GM12878 (cell line): ENCODE data around the gene GPR173. TPM values are rescaled to one million over a fixed set of nuclear protein-coding genes. Genes with fewer than 3 reads are reported as not detected.

Source experiments
- BHLHE40 ChIP-seq, 2 experiments: fragments of 450-650 bp in 1 of 2; IDR thresholded peaks; 2 replicates each; pipeline ENCODE4 v1.6.1; 2011 to 2017; ENCODE audit warnings: low read depth in 2 of 2, borderline replicate concordance in 1 of 2, improper control_type of control experiment in 1 of 2, low read length in 1 of 2, mild to moderate bottlenecking in 1 of 2
- CHD1 ChIP-seq: IDR thresholded peaks from 2 replicates; pipeline ENCODE4 v1.6.1; 2012; ENCODE audit warnings: low read depth, low read length, improper control_type of control experiment
- E2F8 ChIP-seq: fragments of 450-650 bp; IDR thresholded peaks from 2 replicates; pipeline ENCODE4 v1.6.1; 2018; ENCODE audit warnings: mild to moderate bottlenecking, low read depth, moderate library complexity; ENCODE audit not compliant: partially characterized antibody
- KDM1A ChIP-seq: fragments of 200-600 bp; sonication (generic); IDR thresholded peaks from 2 replicates; pipeline ENCODE4 v1.6.1; 2016; ENCODE audit warnings: borderline replicate concordance
- SP1 ChIP-seq: IDR thresholded peaks from one replicate; pipeline ENCODE4 v1.6.1; 2011; ENCODE audit warnings: low read depth, low read length
- TCF7 ChIP-seq: IDR thresholded peaks from 2 replicates; pipeline ENCODE4 v1.6.1; 2014; ENCODE audit warnings: antibody characterized with exemption, borderline replicate concordance
- ZBED1 ChIP-seq: IDR thresholded peaks from 2 replicates; pipeline ENCODE4 v1.6.1; 2016; ENCODE audit warnings: borderline replicate concordance
- polyA plus RNA-seq, 11 experiments: library from polyadenylated mRNA; depleted of rRNA in 4 of 11; unstranded in 6 of 11; stranded (reverse) in 5 of 11; fragments of >200 nt; fragmentation: Nextera tagmentation in 4 of 11; fragmentation: Illumina TruSeq in 1 of 11; extraction: Ambion mirVana in 4 of 11; extraction: Trizol in 1 of 11; gene quantifications; 1 replicate in 1 of 11; 2 replicates in 10 of 11; pipeline versions ENCODE4 v1.2.1 to v1.2.3, GENCODE V29; 2011 to 2016; ENCODE audit warnings: inconsistent platforms in 2 of 11, missing spikeins in 2 of 11, low read depth in 1 of 11
- total RNA-seq, 4 experiments: library from RNA; depleted of rRNA in 3 of 4; stranded (reverse); fragments of >200 nt in 3 of 4; fragmentation: Illumina TruSeq in 1 of 4; extraction: Trizol in 1 of 4; gene quantifications; 2 replicates each; pipeline versions ENCODE4 v1.2.1 to v1.2.3, GENCODE V29; 2013 to 2021
- TF ChIP-seq, protein P1 (sequence below): IDR thresholded peaks from 2 replicates; pipeline ENCODE4 v1.6.1; 2012; ENCODE audit warnings: mild to moderate bottlenecking, low read depth, low read length
- TF ChIP-seq, protein P2 (sequence below): fragments of 450-650 bp; IDR thresholded peaks from 2 replicates; pipeline ENCODE4 v1.6.1; 2017; ENCODE audit warnings: antibody characterized with exemption, mild to moderate bottlenecking, moderate library complexity
- TF ChIP-seq, protein P3 (sequence below): IDR thresholded peaks from 2 replicates; pipeline ENCODE4 v1.6.1; 2012; ENCODE audit warnings: low read depth, low read length, improper control_type of control experiment
- TF ChIP-seq, protein P4 (sequence below): fragments of 450-650 bp; IDR thresholded peaks from 2 replicates; pipeline ENCODE4 v1.6.1; 2018; ENCODE audit warnings: borderline replicate concordance, mild to moderate bottlenecking; ENCODE audit not compliant: partially characterized antibody
- TF ChIP-seq, protein P5 (sequence below): fragments of 450-650 bp; conservative IDR thresholded peaks from 2 replicates; pipeline ENCODE4 v1.6.1; 2017; ENCODE audit warnings: mild to moderate bottlenecking, moderate library complexity

Gene GPR173
- total and polyA plus RNA-seq, 10 of the 15 experiments (the other 5 are each of a cell fraction or from before 2014, with no cell fraction given), result 0.04 to 0.24 (median 0.12) TPM; not detected in 4

- TF ChIP-seq E2F8 (no peak), CHD1 (0 out of 2 replicates have a peak, but pooled peaks have one; percentile 28), KDM1A (no peak), BHLHE40 (IDR thresholded peaks at IDR 0.05; ENCODE audit: borderline replicate concordance in 1 of 2, low read depth in 2 of 2, low read length in 1 of 2) (peak in 1 of 2 experiments; percentile 46; a peak in 1 of 4 replicates), TCF7 (no peak), ZBED1 (no peak), SP1 (peak; percentile 59)
- TF ChIP-seq, protein P1, sequence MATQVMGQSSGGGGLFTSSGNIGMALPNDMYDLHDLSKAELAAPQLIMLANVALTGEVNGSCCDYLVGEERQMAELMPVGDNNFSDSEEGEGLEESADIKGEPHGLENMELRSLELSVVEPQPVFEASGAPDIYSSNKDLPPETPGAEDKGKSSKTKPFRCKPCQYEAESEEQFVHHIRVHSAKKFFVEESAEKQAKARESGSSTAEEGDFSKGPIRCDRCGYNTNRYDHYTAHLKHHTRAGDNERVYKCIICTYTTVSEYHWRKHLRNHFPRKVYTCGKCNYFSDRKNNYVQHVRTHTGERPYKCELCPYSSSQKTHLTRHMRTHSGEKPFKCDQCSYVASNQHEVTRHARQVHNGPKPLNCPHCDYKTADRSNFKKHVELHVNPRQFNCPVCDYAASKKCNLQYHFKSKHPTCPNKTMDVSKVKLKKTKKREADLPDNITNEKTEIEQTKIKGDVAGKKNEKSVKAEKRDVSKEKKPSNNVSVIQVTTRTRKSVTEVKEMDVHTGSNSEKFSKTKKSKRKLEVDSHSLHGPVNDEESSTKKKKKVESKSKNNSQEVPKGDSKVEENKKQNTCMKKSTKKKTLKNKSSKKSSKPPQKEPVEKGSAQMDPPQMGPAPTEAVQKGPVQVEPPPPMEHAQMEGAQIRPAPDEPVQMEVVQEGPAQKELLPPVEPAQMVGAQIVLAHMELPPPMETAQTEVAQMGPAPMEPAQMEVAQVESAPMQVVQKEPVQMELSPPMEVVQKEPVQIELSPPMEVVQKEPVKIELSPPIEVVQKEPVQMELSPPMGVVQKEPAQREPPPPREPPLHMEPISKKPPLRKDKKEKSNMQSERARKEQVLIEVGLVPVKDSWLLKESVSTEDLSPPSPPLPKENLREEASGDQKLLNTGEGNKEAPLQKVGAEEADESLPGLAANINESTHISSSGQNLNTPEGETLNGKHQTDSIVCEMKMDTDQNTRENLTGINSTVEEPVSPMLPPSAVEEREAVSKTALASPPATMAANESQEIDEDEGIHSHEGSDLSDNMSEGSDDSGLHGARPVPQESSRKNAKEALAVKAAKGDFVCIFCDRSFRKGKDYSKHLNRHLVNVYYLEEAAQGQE, result no peak
- TF ChIP-seq, protein P2, sequence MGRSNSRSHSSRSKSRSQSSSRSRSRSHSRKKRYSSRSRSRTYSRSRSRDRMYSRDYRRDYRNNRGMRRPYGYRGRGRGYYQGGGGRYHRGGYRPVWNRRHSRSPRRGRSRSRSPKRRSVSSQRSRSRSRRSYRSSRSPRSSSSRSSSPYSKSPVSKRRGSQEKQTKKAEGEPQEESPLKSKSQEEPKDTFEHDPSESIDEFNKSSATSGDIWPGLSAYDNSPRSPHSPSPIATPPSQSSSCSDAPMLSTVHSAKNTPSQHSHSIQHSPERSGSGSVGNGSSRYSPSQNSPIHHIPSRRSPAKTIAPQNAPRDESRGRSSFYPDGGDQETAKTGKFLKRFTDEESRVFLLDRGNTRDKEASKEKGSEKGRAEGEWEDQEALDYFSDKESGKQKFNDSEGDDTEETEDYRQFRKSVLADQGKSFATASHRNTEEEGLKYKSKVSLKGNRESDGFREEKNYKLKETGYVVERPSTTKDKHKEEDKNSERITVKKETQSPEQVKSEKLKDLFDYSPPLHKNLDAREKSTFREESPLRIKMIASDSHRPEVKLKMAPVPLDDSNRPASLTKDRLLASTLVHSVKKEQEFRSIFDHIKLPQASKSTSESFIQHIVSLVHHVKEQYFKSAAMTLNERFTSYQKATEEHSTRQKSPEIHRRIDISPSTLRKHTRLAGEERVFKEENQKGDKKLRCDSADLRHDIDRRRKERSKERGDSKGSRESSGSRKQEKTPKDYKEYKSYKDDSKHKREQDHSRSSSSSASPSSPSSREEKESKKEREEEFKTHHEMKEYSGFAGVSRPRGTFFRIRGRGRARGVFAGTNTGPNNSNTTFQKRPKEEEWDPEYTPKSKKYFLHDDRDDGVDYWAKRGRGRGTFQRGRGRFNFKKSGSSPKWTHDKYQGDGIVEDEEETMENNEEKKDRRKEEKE, result no peak
- TF ChIP-seq, protein P3, sequence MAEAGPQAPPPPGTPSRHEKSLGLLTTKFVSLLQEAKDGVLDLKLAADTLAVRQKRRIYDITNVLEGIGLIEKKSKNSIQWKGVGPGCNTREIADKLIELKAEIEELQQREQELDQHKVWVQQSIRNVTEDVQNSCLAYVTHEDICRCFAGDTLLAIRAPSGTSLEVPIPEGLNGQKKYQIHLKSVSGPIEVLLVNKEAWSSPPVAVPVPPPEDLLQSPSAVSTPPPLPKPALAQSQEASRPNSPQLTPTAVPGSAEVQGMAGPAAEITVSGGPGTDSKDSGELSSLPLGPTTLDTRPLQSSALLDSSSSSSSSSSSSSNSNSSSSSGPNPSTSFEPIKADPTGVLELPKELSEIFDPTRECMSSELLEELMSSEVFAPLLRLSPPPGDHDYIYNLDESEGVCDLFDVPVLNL, result no peak
- TF ChIP-seq, protein P4, sequence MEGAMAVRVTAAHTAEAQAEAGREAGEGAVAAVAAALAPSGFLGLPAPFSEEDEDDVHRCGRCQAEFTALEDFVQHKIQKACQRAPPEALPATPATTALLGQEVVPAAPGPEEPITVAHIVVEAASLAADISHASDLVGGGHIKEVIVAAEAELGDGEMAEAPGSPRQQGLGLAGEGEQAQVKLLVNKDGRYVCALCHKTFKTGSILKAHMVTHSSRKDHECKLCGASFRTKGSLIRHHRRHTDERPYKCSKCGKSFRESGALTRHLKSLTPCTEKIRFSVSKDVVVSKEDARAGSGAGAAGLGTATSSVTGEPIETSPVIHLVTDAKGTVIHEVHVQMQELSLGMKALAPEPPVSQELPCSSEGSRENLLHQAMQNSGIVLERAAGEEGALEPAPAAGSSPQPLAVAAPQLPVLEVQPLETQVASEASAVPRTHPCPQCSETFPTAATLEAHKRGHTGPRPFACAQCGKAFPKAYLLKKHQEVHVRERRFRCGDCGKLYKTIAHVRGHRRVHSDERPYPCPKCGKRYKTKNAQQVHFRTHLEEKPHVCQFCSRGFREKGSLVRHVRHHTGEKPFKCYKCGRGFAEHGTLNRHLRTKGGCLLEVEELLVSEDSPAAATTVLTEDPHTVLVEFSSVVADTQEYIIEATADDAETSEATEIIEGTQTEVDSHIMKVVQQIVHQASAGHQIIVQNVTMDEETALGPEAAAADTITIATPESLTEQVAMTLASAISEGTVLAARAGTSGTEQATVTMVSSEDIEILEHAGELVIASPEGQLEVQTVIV, result no peak
- TF ChIP-seq, protein P5, sequence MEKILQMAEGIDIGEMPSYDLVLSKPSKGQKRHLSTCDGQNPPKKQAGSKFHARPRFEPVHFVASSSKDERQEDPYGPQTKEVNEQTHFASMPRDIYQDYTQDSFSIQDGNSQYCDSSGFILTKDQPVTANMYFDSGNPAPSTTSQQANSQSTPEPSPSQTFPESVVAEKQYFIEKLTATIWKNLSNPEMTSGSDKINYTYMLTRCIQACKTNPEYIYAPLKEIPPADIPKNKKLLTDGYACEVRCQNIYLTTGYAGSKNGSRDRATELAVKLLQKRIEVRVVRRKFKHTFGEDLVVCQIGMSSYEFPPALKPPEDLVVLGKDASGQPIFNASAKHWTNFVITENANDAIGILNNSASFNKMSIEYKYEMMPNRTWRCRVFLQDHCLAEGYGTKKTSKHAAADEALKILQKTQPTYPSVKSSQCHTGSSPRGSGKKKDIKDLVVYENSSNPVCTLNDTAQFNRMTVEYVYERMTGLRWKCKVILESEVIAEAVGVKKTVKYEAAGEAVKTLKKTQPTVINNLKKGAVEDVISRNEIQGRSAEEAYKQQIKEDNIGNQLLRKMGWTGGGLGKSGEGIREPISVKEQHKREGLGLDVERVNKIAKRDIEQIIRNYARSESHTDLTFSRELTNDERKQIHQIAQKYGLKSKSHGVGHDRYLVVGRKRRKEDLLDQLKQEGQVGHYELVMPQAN, result peak; percentile 57; the same call in 1 of the 2 replicates
Measured at GRCh38 chrX:53081925-53082772, 33.6 kb downstream of the GPR173 start, which contains the start of gene TSPYL2 (continued).
